ENCODE data around the gene C16orf78.

DNA sequence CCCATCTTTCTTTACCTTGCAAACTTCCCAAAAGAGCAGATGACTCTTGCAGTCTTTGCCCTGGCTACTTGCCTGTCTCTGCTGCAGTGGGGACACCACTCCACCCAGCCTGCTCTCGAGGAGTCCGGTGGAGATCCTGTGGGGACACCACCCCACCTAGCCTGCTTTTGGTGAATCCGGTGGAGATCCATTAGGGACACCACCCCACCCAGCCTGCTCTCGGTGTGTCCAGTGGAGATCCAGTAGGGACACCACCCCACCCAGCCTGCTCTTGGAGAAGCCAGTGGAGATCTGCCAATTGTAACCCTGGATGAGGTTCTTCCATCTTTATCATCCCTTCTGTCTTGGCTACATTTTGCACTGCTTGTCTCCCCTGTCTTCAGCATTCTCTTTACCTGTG is 54.2 kb downstream of the C16orf78 start:
- TF ChIP-seq, protein P1, sequence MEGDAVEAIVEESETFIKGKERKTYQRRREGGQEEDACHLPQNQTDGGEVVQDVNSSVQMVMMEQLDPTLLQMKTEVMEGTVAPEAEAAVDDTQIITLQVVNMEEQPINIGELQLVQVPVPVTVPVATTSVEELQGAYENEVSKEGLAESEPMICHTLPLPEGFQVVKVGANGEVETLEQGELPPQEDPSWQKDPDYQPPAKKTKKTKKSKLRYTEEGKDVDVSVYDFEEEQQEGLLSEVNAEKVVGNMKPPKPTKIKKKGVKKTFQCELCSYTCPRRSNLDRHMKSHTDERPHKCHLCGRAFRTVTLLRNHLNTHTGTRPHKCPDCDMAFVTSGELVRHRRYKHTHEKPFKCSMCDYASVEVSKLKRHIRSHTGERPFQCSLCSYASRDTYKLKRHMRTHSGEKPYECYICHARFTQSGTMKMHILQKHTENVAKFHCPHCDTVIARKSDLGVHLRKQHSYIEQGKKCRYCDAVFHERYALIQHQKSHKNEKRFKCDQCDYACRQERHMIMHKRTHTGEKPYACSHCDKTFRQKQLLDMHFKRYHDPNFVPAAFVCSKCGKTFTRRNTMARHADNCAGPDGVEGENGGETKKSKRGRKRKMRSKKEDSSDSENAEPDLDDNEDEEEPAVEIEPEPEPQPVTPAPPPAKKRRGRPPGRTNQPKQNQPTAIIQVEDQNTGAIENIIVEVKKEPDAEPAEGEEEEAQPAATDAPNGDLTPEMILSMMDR (IDR thresholded peaks at IDR 0.05 in 8 of 11, conservative IDR thresholded peaks at IDR 0.05 in 3 of 11): no peak
- no peak for TF ChIP-seq POLR2AphosphoS5 (IDR thresholded peaks at IDR 0.05)

Data from spleen (tissue), 7 donors.